ENCODE results near the gene DLGAP1. TPM values are rescaled to one million over a fixed set of nuclear protein-coding genes. Genes with fewer than 3 reads are reported as not detected.

The DLGAP1 gene
- total and polyA plus RNA-seq, 2 experiments from 2014 or later, result 17.0 to 48.5 TPM

GRCh38 chr18:3886575-3887322 lies 568.4 kb downstream of the DLGAP1 start:
- Mint-ChIP-seq H3K4me1 (peaks cover 6% of the 10 kb centered on the region; the same call in 1 of the 3 replicates), H3K9me3 (no peaks in the 10 kb centered on the region), H3K27me3 (ENCODE audit: insufficient read depth, low read depth, poor library complexity) (peaks cover 2% of the 10 kb centered on the region), H3K27ac (no peak overlapping the region), H3K36me3 (ENCODE audit: low read depth) (0 out of 3 replicates have a peak, but pooled peaks cover 3% of the 10 kb centered on the region), H3K4me3 (no peak overlapping the region)
- ATAC-seq (no peak), DNase-seq (ENCODE audit: low spot score) (no peak)
- Histone ChIP-seq H3K27me3 (ENCODE audit: insufficient read depth) (no peaks in the 10 kb centered on the region), H3K27ac (ENCODE audit: low read depth) (no peak overlapping the region), H3K79me2 (replicated peaks; ENCODE audit: insufficient read depth) (no peaks in the 10 kb centered on the region), H3K4me2 (no peak overlapping the region), H3K4me3 (no peak overlapping the region), H4K20me1 (replicated peaks; ENCODE audit: insufficient read depth) (no peaks in the 10 kb centered on the region), H2AFZ (no peak overlapping the region), H3K4me1 (ENCODE audit: insufficient read depth) (no peaks in the 10 kb centered on the region), H3K9me2 (ENCODE audit: insufficient read depth) (no peaks in the 10 kb centered on the region), H3K36me3 (ENCODE audit: insufficient read depth) (no peaks in the 10 kb centered on the region), H3F3A (replicated peaks; ENCODE audit: low read depth) (no peaks in the 10 kb centered on the region)
- TF ChIP-seq JUNB (IDR thresholded peaks at IDR 0.05; ENCODE audit: unreplicated experiment) (no peak), ZNF331 (CRISPR knock-in tag; IDR thresholded peaks at IDR 0.05; ENCODE audit: low read depth) (no peak), NANOG (IDR thresholded peaks at IDR 0.05; ENCODE audit: borderline replicate concordance) (no peak), STAT1 (IDR thresholded peaks at IDR 0.05; ENCODE audit: unreplicated experiment) (no peak), REST (IDR thresholded peaks at IDR 0.05; ENCODE audit: unreplicated experiment) (no peak), CREB1 (CRISPR knock-in tag; IDR thresholded peaks at IDR 0.05; ENCODE audit: low read depth) (no peak), POLR2AphosphoS5 (IDR thresholded peaks at IDR 0.05; ENCODE audit: low read depth) (no peak)

- no peaks in the 10 kb centered on the region for H4K20me1 ChIP-seq (replicated peaks; ENCODE audit: insufficient read depth)
- ATAC-seq, result peak; percentile 93
These were observed 569.8 kb downstream of the DLGAP1 start for GRCh38 chr18:3885209-3885792.

More at GRCh38 chr18:3885209-3885792, 569.8 kb downstream of the DLGAP1 start:
- H3K27ac Mint-ChIP-seq, result no peak overlapping the region
- Histone ChIP-seq H3K4me1 (ENCODE audit: insufficient read depth) (no peaks in the 10 kb centered on the region), H3K4me3 (no peak overlapping the region), H3K9me2 (ENCODE audit: insufficient read depth) (no peaks in the 10 kb centered on the region), H3K4me2 (no peak overlapping the region), H3F3A (replicated peaks; ENCODE audit: low read depth) (no peaks in the 10 kb centered on the region), H2AFZ (no peak overlapping the region), H3K27me3 (ENCODE audit: insufficient read depth) (no peaks in the 10 kb centered on the region), H3K27ac (ENCODE audit: low read depth) (no peak overlapping the region), H3K36me3 (ENCODE audit: insufficient read depth) (no peaks in the 10 kb centered on the region), H3K79me2 (replicated peaks; ENCODE audit: insufficient read depth) (no peaks in the 10 kb centered on the region)
- peaks cover 6% of the 10 kb centered on the region; the same call in 1 of the 3 replicates for H3K4me1 Mint-ChIP-seq
- peaks cover 2% of the 10 kb centered on the region for H3K27me3 Mint-ChIP-seq (ENCODE audit: insufficient read depth, low read depth, poor library complexity)
- H3K36me3 Mint-ChIP-seq (ENCODE audit: low read depth), result 0 out of 3 replicates have a peak, but pooled peaks cover 3% of the 10 kb centered on the region
- no peaks in the 10 kb centered on the region for H3K9me3 Mint-ChIP-seq
- peak; percentile 84 for DNase-seq (ENCODE audit: low spot score)
- TF ChIP-seq ZNF331 (CRISPR knock-in tag; IDR thresholded peaks at IDR 0.05; ENCODE audit: low read depth) (no peak), CTCF (conservative IDR thresholded peaks at IDR 0.05; ENCODE audit: low read depth in 2 of 2) (peak; percentile 31 to 65), EZH2 (IDR thresholded peaks at IDR 0.05; ENCODE audit: low read depth, unreplicated experiment) (no peak)
- H3K4me3 Mint-ChIP-seq, result no peak overlapping the region

Measured in GM23338 (cell line).